Measurements from ENCODE around the gene SMPD3. TPM values are rescaled to one million over a fixed set of nuclear protein-coding genes. Genes with fewer than 3 reads are reported as not detected.
A peak's percentile ranks its signal among the peaks of the same experiment; 100 is the strongest.

Gene SMPD3
- total and polyA plus RNA-seq, 9 of the 15 experiments (the other 6 are each of a cell fraction or from before 2014, with no cell fraction given): 0.03 to 1.2 (median 0.18) TPM

GRCh38 chr16:68416057-68417046 lies 32.0 kb downstream of the SMPD3 start:
- H3K79me2 ChIP-seq (ENCODE audit: control insufficient read depth, insufficient read depth, low read length): no peaks in the 10 kb centered on the region
- POLR2A ChIA-PET: interaction anchor here (1.1 kb wide), 1 partner anchor 24 kb away, joined by 4 read pairs; no protein-coding TSS in a partner anchor
- CTCF ChIA-PET (ENCODE audit: low intra/inter-chr PET ratio): interaction anchor here (0.6 kb wide), 1 partner anchor 18 kb away, joined by 3 read pairs; no protein-coding TSS in a partner anchor
- H3K4me1 ChIP-seq (replicated peaks in 1 of 2; ENCODE audit: control insufficient read depth in 2 of 2, insufficient read depth in 2 of 2, low read length in 2 of 2): no peaks in the 10 kb centered on the region
- H3K27me3 ChIP-seq (ENCODE audit: control insufficient read depth in 2 of 2, insufficient read depth in 2 of 2, low read length in 2 of 2): peaks cover 12 to 58% of the 10 kb centered on the region in 2 experiments
- H3K36me3 ChIP-seq (ENCODE audit: control insufficient read depth, insufficient read depth, low read length): no peaks in the 10 kb centered on the region
- H3K4me3 ChIP-seq: no peak overlapping the region
- in situ Hi-C loops (cut with MboI) (no loop called here), intact Hi-C loops (cut with micrococcal nuclease) (no loop called here)
- H3K9ac ChIP-seq (ENCODE audit: insufficient read depth in 1 of 2, low read depth in 2 of 2, low read length in 2 of 2): 0 out of 4 replicates have a peak overlapping the region, but pooled peaks of 1 of the 2 experiments have one; percentile 33
- H3K27ac ChIP-seq (ENCODE audit: extremely low read depth, low read depth, low read length): no peak overlapping the region
- H3K9me3 ChIP-seq (replicated peaks; ENCODE audit: control insufficient read depth, insufficient read depth, low read depth, low read length): no peaks in the 10 kb centered on the region
- no peaks in the 10 kb centered on the region for H4K20me1 ChIP-seq (replicated peaks; ENCODE audit: control insufficient read depth, insufficient read depth, low read length)
- no peak overlapping the region for H2AFZ ChIP-seq (ENCODE audit: low read depth, low read length)
- no peaks in the 10 kb centered on the region for H3K9me1 ChIP-seq (ENCODE audit: control insufficient read depth, insufficient read depth, low read length)
- DNase-seq (ENCODE audit: extremely low read depth in 1 of 4, low spot score in 3 of 4) (no peak), ATAC-seq (no peak), FAIRE-seq (no peak)
- H3K4me2 ChIP-seq (ENCODE audit: insufficient read depth, low read length): no peak overlapping the region
- TF ChIP-seq ZNF224 (CRISPR knock-in tag; IDR thresholded peaks at IDR 0.05) (no peak), YY1 (IDR thresholded peaks at IDR 0.05; ENCODE audit: borderline replicate concordance in 1 of 3, control insufficient read depth in 1 of 3, extremely low read depth in 1 of 3, insufficient read depth in 3 of 3, insufficient read length in 1 of 3, insufficient replicate concordance in 2 of 3, low read depth in 1 of 3, low read length in 2 of 3) (no peak), ZNF445 (CRISPR knock-in tag; IDR thresholded peaks at IDR 0.05; ENCODE audit: low read depth) (no peak), SNRNP70 (optimal IDR thresholded peaks at IDR 0.05; ENCODE audit: low read depth, low read length) (no peak), ID3 (CRISPR knock-in tag; IDR thresholded peaks at IDR 0.05) (no peak), ID3 (tag; IDR thresholded peaks at IDR 0.05) (no peak), SAFB (IDR thresholded peaks at IDR 0.05; ENCODE audit: borderline replicate concordance, low read depth, low read length) (no peak), STAT5A (IDR thresholded peaks at IDR 0.05; ENCODE audit: borderline replicate concordance, low read length) (no peak), IRF1 (CRISPR knock-in tag; IDR thresholded peaks at IDR 0.05; ENCODE audit: borderline replicate concordance) (no peak), JUND (IDR thresholded peaks at IDR 0.05; ENCODE audit: borderline replicate concordance, low read depth, low read length) (no peak), JUND (tag; IDR thresholded peaks at IDR 0.05; ENCODE audit: borderline replicate concordance, low read depth, low read length) (no peak), ZNF695 (CRISPR knock-in tag; IDR thresholded peaks at IDR 0.05) (no peak), RBM39 (optimal IDR thresholded peaks at IDR 0.05; ENCODE audit: low read depth, low read length) (no peak)
- WGBS (ENCODE audit: insufficient coverage, low coverage, missing lambda C conversion rate): 8% methylated on average over 14 of the region's 15 CpGs
- BruUV-seq (replicated peaks): no TSS peak
